ENCODE data around the gene SSBP1.

The SSBP1 gene

DNA sequence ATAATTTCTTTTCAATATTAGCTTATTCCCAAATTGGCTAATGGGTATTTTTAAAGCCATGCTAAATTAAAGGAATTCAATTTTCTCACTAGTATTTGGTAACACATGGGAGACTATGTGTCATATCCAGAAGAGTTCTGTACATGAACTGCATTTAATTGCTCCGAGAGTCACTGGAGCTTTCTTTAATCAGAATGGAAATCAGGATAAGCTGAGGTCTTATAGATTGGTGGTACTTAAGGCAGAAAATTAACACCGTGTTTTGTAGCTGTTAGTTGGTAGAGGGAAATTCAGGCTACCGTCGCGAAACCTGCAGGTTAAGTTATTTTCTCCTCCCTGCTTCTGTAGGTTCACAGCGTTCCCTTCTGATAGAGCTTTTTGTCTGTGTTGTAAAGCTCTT is 29.8 kb upstream of the SSBP1 start, which contains the start of gene WEE2:
WEE2 (plus strand) TSS at position 3 of the 400 bp plus-strand sequence. CDS start 406 bp downstream, outside the sequence.
- Histone ChIP-seq H3K36me3 (ENCODE audit: insufficient read depth, low read length) (no peaks in the 10 kb centered on the region), H3K27me3 (ENCODE audit: insufficient read depth, low read length, poor library complexity, severe bottlenecking) (no peaks in the 10 kb centered on the region), H4K20me1 (ENCODE audit: insufficient read depth, low read length, poor library complexity, severe bottlenecking) (no peaks in the 10 kb centered on the region), H3K9me2 (replicated peaks; ENCODE audit: low read depth, low read length) (no peaks in the 10 kb centered on the region), H3K79me2 (ENCODE audit: insufficient read depth, low read length) (no peaks in the 10 kb centered on the region), H3K9ac (ENCODE audit: low read depth, low read length, poor library complexity, severe bottlenecking) (no peak within 1 kb of the TSS), H3K9me3 (ENCODE audit: insufficient read depth, low read depth, low read length) (no peaks in the 10 kb centered on the region), H3K4me1 (ENCODE audit: insufficient read depth, low read length, poor library complexity, severe bottlenecking) (no peaks in the 10 kb centered on the region), H2AFZ (ENCODE audit: low read length) (no peak within 1 kb of the TSS), H3K4me2 (ENCODE audit: low read depth, low read length, poor library complexity, severe bottlenecking) (no peak within 1 kb of the TSS), H3F3A (ENCODE audit: low read depth) (no peaks in the 10 kb centered on the region), H3K4me3 (ENCODE audit: low read length, poor library complexity, severe bottlenecking) (no peak within 1 kb of the TSS)
- TF ChIP-seq EZH2phosphoT487 (IDR thresholded peaks at IDR 0.05; ENCODE audit: borderline replicate concordance), result no peak
- TF ChIP-seq CTCF (conservative IDR thresholded peaks at IDR 0.05; ENCODE audit: low read length), result no peak

GRCh38 chr7:141709318-141709717 is 28.8 kb upstream of the SSBP1 start:
- Histone ChIP-seq H3K4me3 (ENCODE audit: low read length, poor library complexity, severe bottlenecking) (no peak overlapping the region), H2AFZ (ENCODE audit: low read length) (no peak overlapping the region), H3K36me3 (ENCODE audit: insufficient read depth, low read length) (no peaks in the 10 kb centered on the region), H3K27me3 (ENCODE audit: insufficient read depth, low read length, poor library complexity, severe bottlenecking) (no peaks in the 10 kb centered on the region), H3K4me2 (ENCODE audit: low read depth, low read length, poor library complexity, severe bottlenecking) (no peak overlapping the region), H3K79me2 (ENCODE audit: insufficient read depth, low read length) (no peaks in the 10 kb centered on the region), H3K9ac (ENCODE audit: low read depth, low read length, poor library complexity, severe bottlenecking) (no peak overlapping the region), H3K4me1 (ENCODE audit: insufficient read depth, low read length, poor library complexity, severe bottlenecking) (no peaks in the 10 kb centered on the region), H4K20me1 (ENCODE audit: insufficient read depth, low read length, poor library complexity, severe bottlenecking) (no peaks in the 10 kb centered on the region), H3F3A (ENCODE audit: low read depth) (no peaks in the 10 kb centered on the region), H3K9me2 (replicated peaks; ENCODE audit: low read depth, low read length) (no peaks in the 10 kb centered on the region), H3K9me3 (ENCODE audit: insufficient read depth, low read depth, low read length) (no peaks in the 10 kb centered on the region)
- TF ChIP-seq EZH2phosphoT487 (IDR thresholded peaks at IDR 0.05; ENCODE audit: borderline replicate concordance) (no peak), CTCF (conservative IDR thresholded peaks at IDR 0.05; ENCODE audit: low read length) (no peak)

- no peaks in the 10 kb centered on the region for H3K36me3 ChIP-seq (ENCODE audit: insufficient read depth, low read length)
- TF ChIP-seq EZH2phosphoT487 (IDR thresholded peaks at IDR 0.05; ENCODE audit: borderline replicate concordance), result no peak
- TF ChIP-seq CTCF (conservative IDR thresholded peaks at IDR 0.05; ENCODE audit: low read length), result no peak
- H3K9me3 ChIP-seq (ENCODE audit: insufficient read depth, low read depth, low read length), result no peaks in the 10 kb centered on the region
- no peaks in the 10 kb centered on the region for H4K20me1 ChIP-seq (ENCODE audit: insufficient read depth, low read length, poor library complexity, severe bottlenecking)
- no peaks in the 10 kb centered on the region for H3K4me1 ChIP-seq (ENCODE audit: insufficient read depth, low read length, poor library complexity, severe bottlenecking)
- no peak overlapping the region for H3K4me3 ChIP-seq (ENCODE audit: low read length, poor library complexity, severe bottlenecking)
- H2AFZ ChIP-seq (ENCODE audit: low read length), result no peak overlapping the region
- H3K79me2 ChIP-seq (ENCODE audit: insufficient read depth, low read length), result no peaks in the 10 kb centered on the region
- no peaks in the 10 kb centered on the region for H3K27me3 ChIP-seq (ENCODE audit: insufficient read depth, low read length, poor library complexity, severe bottlenecking)
- H3K9ac ChIP-seq (ENCODE audit: low read depth, low read length, poor library complexity, severe bottlenecking), result no peak overlapping the region
- H3K9me2 ChIP-seq (replicated peaks; ENCODE audit: low read depth, low read length), result no peaks in the 10 kb centered on the region
- H3F3A ChIP-seq (ENCODE audit: low read depth), result no peaks in the 10 kb centered on the region
- H3K4me2 ChIP-seq (ENCODE audit: low read depth, low read length, poor library complexity, severe bottlenecking), result no peak overlapping the region
Measured at GRCh38 chr7:141709749-141710148, 28.4 kb upstream of the SSBP1 start.
